ENCODE measurements around the gene LETMD1. TPM values are rescaled to one million over a fixed set of nuclear protein-coding genes. Genes with fewer than 3 reads are reported as not detected.

LETMD1 gene
- total and polyA plus RNA-seq, 2 of the 4 experiments (the other 2 are of a cell fraction), result 27.6 to 40.1 TPM

DNA sequence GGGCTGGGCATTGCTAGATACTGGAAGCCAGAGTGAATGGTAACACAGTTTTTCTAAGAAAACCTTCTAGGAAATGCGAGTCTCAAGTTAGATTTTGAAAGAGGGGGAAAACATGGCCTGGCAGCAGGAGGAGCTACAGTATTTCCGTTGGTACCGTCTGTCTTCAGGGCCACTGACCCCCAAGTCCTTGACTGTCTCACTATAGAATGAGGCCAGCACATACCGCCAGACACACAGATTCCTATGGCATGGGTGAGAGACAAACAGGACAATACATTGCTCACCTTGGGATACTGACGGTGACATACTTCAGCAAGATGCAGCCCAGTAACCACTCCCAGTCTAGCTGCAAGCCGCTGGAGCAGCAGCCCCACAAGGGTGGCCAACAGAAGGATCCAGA, 43.6 kb upstream of the LETMD1 start:
- Histone ChIP-seq H4K20me1 (ENCODE audit: insufficient read depth, low read length) (no peaks in the 10 kb centered on the region), H3K23ac (ENCODE audit: low read depth, low read length) (no peak overlapping the region), H3K4me1 (ENCODE audit: control insufficient read depth, insufficient read depth, low read length) (peaks cover 5% of the 10 kb centered on the region), H3K4me2 (ENCODE audit: low read depth, low read length) (no peak overlapping the region), H3K79me1 (ENCODE audit: low read depth in 1 of 2, low read length in 2 of 2) (peaks cover 4 to 28% of the 10 kb centered on the region in 2 experiments; a peak in 3 of 4 replicates), H3K4me3 (ENCODE audit: insufficient read depth, low read depth, low read length) (no peak overlapping the region), H2BK5ac (ENCODE audit: low read depth, low read length, poor library complexity, severe bottlenecking) (no peak overlapping the region), H3K56ac (ENCODE audit: extremely low read depth, insufficient read depth, low read length) (no peak overlapping the region), H3K27ac (ENCODE audit: insufficient read depth, low read length) (no peak overlapping the region), H4K8ac (ENCODE audit: low read depth in 2 of 2, low read length in 2 of 2) (no peak overlapping the region), H3K4ac (ENCODE audit: low read depth, low read length) (no peak overlapping the region), H3K9me3 (ENCODE audit: control insufficient read depth, insufficient read depth, low read length) (no peaks in the 10 kb centered on the region), H2AK5ac (ENCODE audit: low read depth, low read length) (no peak overlapping the region), H2BK15ac (ENCODE audit: low read depth, low read length) (no peak overlapping the region), H4K5ac (ENCODE audit: low read depth, low read length) (no peak overlapping the region), H2AK9ac (replicated peaks; ENCODE audit: low read depth, low read length, poor library complexity) (no peak overlapping the region), H3K9me1 (ENCODE audit: insufficient read depth, low read length) (peaks cover 5% of the 10 kb centered on the region; the same call in 1 of the 2 replicates), H2BK120ac (ENCODE audit: low read depth, low read length) (no peak overlapping the region), H3K14ac (replicated peaks; ENCODE audit: low read depth, low read length) (no peak overlapping the region), H3K36me3 (ENCODE audit: control insufficient read depth, insufficient read depth, low read length) (peaks cover 27% of the 10 kb centered on the region), H2AFZ (replicated peaks; ENCODE audit: low read length, poor library complexity) (no peak overlapping the region), H2BK20ac (ENCODE audit: low read depth, low read length) (no peak overlapping the region), H3K27me3 (ENCODE audit: control insufficient read depth, insufficient read depth, low read length) (no peaks in the 10 kb centered on the region), H3K18ac (ENCODE audit: low read depth, low read length) (no peak overlapping the region), H3K9ac (ENCODE audit: low read depth, low read length) (no peak overlapping the region), H4K91ac (ENCODE audit: insufficient read depth, low read depth, low read length) (no peak overlapping the region)
- ATAC-seq (ENCODE audit: low read depth), result no peak
- no TSS peak for BruUV-seq (replicated peaks)
- TF ChIP-seq ELK1 (IDR thresholded peaks at IDR 0.05; ENCODE audit: borderline replicate concordance, low read depth, low read length) (no peak), USF2 (IDR thresholded peaks at IDR 0.05; ENCODE audit: low read depth, low read length) (no peak), NFE2L2 (IDR thresholded peaks at IDR 0.05; ENCODE audit: low read depth, low read length) (no peak), POLR2A (IDR thresholded peaks at IDR 0.05; ENCODE audit: low read depth, low read length) (no peak), BHLHE40 (IDR thresholded peaks at IDR 0.05; ENCODE audit: low read depth, low read length) (no peak), SMC3 (IDR thresholded peaks at IDR 0.05; ENCODE audit: low read depth, low read length) (no peak), CHD1 (IDR thresholded peaks at IDR 0.05; ENCODE audit: low read depth, low read length) (no peak), RAD21 (IDR thresholded peaks at IDR 0.05; ENCODE audit: low read length) (no peak), RFX5 (IDR thresholded peaks at IDR 0.05; ENCODE audit: low read depth, low read length) (no peak), FOS (IDR thresholded peaks at IDR 0.05; ENCODE audit: low read depth, low read length) (no peak), CTCF (conservative IDR thresholded peaks at IDR 0.05; ENCODE audit: low read depth, low read length) (no peak), CEBPB (IDR thresholded peaks at IDR 0.05; ENCODE audit: low read depth, low read length) (no peak), MAZ (IDR thresholded peaks at IDR 0.05; ENCODE audit: borderline replicate concordance, low read depth, low read length) (no peak), MAFK (IDR thresholded peaks at IDR 0.05; ENCODE audit: low read depth, low read length) (no peak), RCOR1 (IDR thresholded peaks at IDR 0.05; ENCODE audit: insufficient replicate concordance, low read length) (no peak), MXI1 (IDR thresholded peaks at IDR 0.05; ENCODE audit: borderline replicate concordance, low read depth, low read length) (no peak)
- POLR2A ChIA-PET (ENCODE audit: unreplicated experiment), result no interaction called here
- intact Hi-C loops (cut with micrococcal nuclease) (no loop called here), dilution Hi-C loops (cut with HindIII; ENCODE audit: low sequenced_read_pairs, unreplicated experiment) (no loop called here), in situ Hi-C loops (cut with MboI; ENCODE audit: low sequenced_read_pairs) (no loop called here)
- DNase-seq, result no peak
- CTCF ChIA-PET, result interaction anchor here (1.6 kb wide), 1 partner anchor 24 kb away, joined by 4 read pairs; no protein-coding TSS in a partner anchor
- 90% methylated on average over 2 of the region's 6 CpGs; no CpG with 5 or more reads in 1 of the 2 experiments for WGBS, 2 experiments (ENCODE audit: extremely low coverage in 2 of 2, insufficient read length in 1 of 2)

Measured in IMR-90 (cell line).